ENCODE data around the gene BMP8A.

DNA sequence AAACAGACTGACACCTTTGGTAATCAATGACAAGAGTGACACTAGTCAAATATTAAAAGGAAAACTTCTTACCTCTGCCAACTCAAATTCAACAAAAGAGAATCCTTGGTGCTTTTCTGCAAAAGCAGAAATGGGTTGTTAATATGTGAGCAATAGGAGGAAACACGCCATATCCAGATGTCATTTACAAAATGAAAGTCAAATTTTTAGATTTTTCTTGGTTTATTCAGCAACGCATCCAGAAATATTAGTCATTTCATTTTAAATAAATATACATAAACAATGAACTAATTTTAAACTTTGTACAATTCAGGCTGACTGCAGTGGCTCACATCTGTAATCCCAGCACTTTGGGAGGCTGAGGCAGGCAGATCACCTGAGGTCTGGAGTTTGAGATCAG, 62.8 kb downstream of the BMP8A start:
- TF ChIP-seq, protein P1, sequence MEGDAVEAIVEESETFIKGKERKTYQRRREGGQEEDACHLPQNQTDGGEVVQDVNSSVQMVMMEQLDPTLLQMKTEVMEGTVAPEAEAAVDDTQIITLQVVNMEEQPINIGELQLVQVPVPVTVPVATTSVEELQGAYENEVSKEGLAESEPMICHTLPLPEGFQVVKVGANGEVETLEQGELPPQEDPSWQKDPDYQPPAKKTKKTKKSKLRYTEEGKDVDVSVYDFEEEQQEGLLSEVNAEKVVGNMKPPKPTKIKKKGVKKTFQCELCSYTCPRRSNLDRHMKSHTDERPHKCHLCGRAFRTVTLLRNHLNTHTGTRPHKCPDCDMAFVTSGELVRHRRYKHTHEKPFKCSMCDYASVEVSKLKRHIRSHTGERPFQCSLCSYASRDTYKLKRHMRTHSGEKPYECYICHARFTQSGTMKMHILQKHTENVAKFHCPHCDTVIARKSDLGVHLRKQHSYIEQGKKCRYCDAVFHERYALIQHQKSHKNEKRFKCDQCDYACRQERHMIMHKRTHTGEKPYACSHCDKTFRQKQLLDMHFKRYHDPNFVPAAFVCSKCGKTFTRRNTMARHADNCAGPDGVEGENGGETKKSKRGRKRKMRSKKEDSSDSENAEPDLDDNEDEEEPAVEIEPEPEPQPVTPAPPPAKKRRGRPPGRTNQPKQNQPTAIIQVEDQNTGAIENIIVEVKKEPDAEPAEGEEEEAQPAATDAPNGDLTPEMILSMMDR (IDR thresholded peaks at IDR 0.05): no peak
- TF ChIP-seq POLR2AphosphoS5 (IDR thresholded peaks at IDR 0.05; ENCODE audit: low read depth, low read length): no peak

Measured in Panc1 (cell line).